Left forelimb (tissue), 1 donor: Measurements from ENCODE around the gene SPEF1.
A peak's percentile ranks its signal among the peaks of the same experiment; 100 is the strongest.

Experiments
- DNase-seq: peaks from one replicate; pipeline ENCODE4 v3.0.0-alpha.2; 2018; ENCODE audit warnings: low spot score

SPEF1 gene

DNA sequence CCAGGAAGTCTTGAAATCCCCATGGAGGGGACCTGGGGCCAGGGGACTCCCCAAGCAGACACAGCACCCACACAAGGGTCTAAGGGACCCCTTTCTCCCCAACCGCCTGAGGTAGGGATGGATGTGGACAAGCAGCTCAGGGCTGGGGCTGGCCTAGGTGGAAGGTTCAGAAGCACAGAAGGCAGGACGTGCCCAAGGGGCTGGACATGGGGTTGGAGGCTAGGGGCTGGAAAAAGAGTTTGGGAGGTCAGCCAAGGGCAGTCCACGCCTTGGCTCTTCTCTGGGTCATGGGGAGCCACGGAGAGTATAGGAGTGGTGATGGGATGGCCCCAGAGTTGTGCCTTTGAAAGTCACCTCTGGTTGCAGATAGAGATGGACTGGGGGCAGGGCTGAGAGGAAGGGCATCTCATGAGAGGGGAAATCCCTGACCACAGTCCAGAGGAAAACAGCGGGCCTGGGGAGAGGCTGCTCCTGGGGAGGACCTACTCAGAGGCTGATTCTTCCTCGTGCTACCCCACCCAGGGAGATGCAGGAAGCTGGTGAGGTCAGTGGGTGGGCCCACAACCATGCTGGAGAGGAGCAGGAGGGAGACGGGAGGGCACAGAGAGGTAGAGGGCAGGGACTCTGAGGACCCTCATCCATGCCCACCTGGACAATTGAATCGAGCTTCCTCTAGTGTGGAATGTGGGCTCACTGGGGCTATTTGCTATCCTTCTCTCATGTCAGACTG lies 51.3 kb downstream of the SPEF1 start:
- no peak for DNase-seq

- DNase-seq = no peak
These were observed 51.9 kb downstream of the SPEF1 start for GRCh38 chr20:3729378-3729777.

DNA sequence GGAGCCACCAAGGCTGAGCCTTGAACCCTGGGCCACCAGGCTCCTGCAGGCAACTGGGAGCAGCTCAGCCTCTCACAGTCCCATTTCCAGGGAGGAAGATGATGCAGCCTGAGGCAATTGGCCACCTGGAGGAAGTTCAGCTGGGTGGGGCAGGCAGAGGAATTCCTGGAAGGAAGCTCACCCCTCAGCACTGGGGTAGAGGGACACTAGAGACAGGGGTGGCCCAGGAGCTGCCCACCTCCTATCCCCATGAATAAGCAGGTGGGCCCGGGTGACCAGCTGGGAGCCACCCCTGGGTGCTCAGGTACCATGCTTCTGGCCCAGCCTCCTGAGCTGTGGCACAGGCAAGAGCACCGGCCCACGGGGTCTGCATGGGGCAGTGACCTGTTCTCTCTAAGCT lies 52.4 kb downstream of the SPEF1 start:
- peak; percentile 61 for DNase-seq

DNA sequence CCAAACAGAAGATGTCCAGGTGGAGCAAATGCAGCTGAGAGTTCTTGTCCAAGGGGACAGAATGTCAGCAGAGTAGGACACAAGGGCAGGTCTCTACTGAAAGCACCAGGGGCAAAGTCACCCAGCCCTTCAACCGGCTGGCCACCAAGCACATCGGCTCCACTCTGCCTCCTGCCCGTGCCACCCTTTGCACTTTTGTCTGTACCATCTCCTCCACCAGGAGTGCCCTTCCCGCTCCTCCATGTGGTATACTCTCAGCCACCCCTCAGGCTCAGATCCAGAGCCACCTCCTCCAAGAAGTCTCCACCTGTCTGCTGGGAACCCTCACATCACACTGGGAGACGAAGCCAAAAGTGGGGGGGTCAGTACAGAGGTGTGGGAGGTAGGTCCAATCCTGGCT lies 52.9 kb downstream of the SPEF1 start:
- no peak for DNase-seq
